ENCODE measurements around the gene LARGE1. TPM values are rescaled to one million over a fixed set of nuclear protein-coding genes. Genes with fewer than 3 reads are reported as not detected.

The LARGE1 gene
- total RNA-seq, 1 experiment from 2014 or later = 1.5 TPM

- ATAC-seq = no peak
- ChIA-PET RAD21 (ENCODE audit: low non-redundant PET in 1 of 2, low total read pairs in 2 of 2, uncharacterized antibody in 2 of 2, unreplicated experiment in 2 of 2) (no interaction called here), POLR2A (no interaction called here), CTCF (no interaction called here)
- Histone ChIP-seq H3K4me1 (ENCODE audit: control insufficient read depth in 1 of 2, insufficient read depth in 2 of 2, low read length in 2 of 2) (no peaks in the 10 kb centered on the region), H3K79me2 (ENCODE audit: insufficient read depth, low read length) (no peaks in the 10 kb centered on the region), H3K4me3 (replicated peaks in 1 of 2; ENCODE audit: low read depth in 1 of 2, low read length in 2 of 2) (no peak overlapping the region), H4K20me1 (ENCODE audit: insufficient read depth) (no peaks in the 10 kb centered on the region), H3K9ac (ENCODE audit: low read length) (no peak overlapping the region), H3K9me3 (ENCODE audit: control insufficient read depth in 1 of 2, insufficient read depth in 1 of 2, low read depth in 1 of 2, low read length in 2 of 2) (peaks cover 8 to 19% of the 10 kb centered on the region in 2 experiments; a peak in 2 of 4 replicates), H3K9me2 (ENCODE audit: insufficient read depth) (no peaks in the 10 kb centered on the region), H2AFZ (ENCODE audit: low read depth, low read length, poor library complexity, severe bottlenecking) (no peak overlapping the region), H3K27me3 (ENCODE audit: insufficient read depth, low read length) (no peaks in the 10 kb centered on the region), H3K36me3 (ENCODE audit: control insufficient read depth in 1 of 2, insufficient read depth in 2 of 2, low read length in 2 of 2) (no peaks in the 10 kb centered on the region), H3K27ac (ENCODE audit: low read depth, low read length) (no peak overlapping the region), H3K4me2 (ENCODE audit: low read length) (no peak overlapping the region)
- no peak for TF ChIP-seq EGR1 (IDR thresholded peaks at IDR 0.05; ENCODE audit: low read depth)
- no peak for TF ChIP-seq SP1 (IDR thresholded peaks at IDR 0.05; ENCODE audit: low read depth)
- TF ChIP-seq ATF3 (IDR thresholded peaks at IDR 0.05) = no peak
- intact Hi-C loops (cut with micrococcal nuclease) = no loop called here
- no peak for DNase-seq (ENCODE audit: low read depth, low spot score)
- no TSS peak for BruUV-seq (replicated peaks)
Observed at GRCh38 chr22:33504941-33505625, 415.2 kb downstream of the LARGE1 start.

- Histone ChIP-seq H2AFZ (ENCODE audit: low read depth, low read length, poor library complexity, severe bottlenecking) (no peak overlapping the region), H3K9me2 (ENCODE audit: insufficient read depth) (no peaks in the 10 kb centered on the region), H3K4me1 (ENCODE audit: control insufficient read depth in 1 of 2, insufficient read depth in 2 of 2, low read length in 2 of 2) (no peaks in the 10 kb centered on the region), H3K27me3 (ENCODE audit: insufficient read depth, low read length) (no peaks in the 10 kb centered on the region), H3K36me3 (ENCODE audit: control insufficient read depth in 1 of 2, insufficient read depth in 2 of 2, low read length in 2 of 2) (no peaks in the 10 kb centered on the region), H3K4me2 (ENCODE audit: low read length) (no peak overlapping the region), H4K20me1 (ENCODE audit: insufficient read depth) (no peaks in the 10 kb centered on the region), H3K9ac (ENCODE audit: low read length) (no peak overlapping the region), H3K4me3 (replicated peaks in 1 of 2; ENCODE audit: low read depth in 1 of 2, low read length in 2 of 2) (no peak overlapping the region), H3K9me3 (ENCODE audit: control insufficient read depth in 1 of 2, insufficient read depth in 1 of 2, low read depth in 1 of 2, low read length in 2 of 2) (peaks cover 10 to 19% of the 10 kb centered on the region in 2 experiments; a peak in 2 of 4 replicates), H3K27ac (ENCODE audit: low read depth, low read length) (no peak overlapping the region), H3K79me2 (ENCODE audit: insufficient read depth, low read length) (no peaks in the 10 kb centered on the region)
- ATAC-seq = no peak
- POLR2A ChIA-PET = no interaction called here
- no peak for DNase-seq (ENCODE audit: low read depth, low spot score)
- intact Hi-C loops (cut with micrococcal nuclease) = no loop called here
- TF ChIP-seq SIN3A (IDR thresholded peaks at IDR 0.05; ENCODE audit: low read depth) = no peak
- TF ChIP-seq RAD21 (IDR thresholded peaks at IDR 0.05; ENCODE audit: low read depth) = no peak
- TF ChIP-seq TCF7L2 (IDR thresholded peaks at IDR 0.05; ENCODE audit: borderline replicate concordance, extremely low read depth, insufficient read depth, insufficient read length) = no peak
- TF ChIP-seq CEBPB (IDR thresholded peaks at IDR 0.05; ENCODE audit: low read depth) = no peak
- TF ChIP-seq ZBTB33 (IDR thresholded peaks at IDR 0.05; ENCODE audit: extremely low read depth, insufficient replicate concordance, low read length) = no peak
- TF ChIP-seq SP1 (IDR thresholded peaks at IDR 0.05; ENCODE audit: low read depth) = no peak
- TF ChIP-seq ELF1 (IDR thresholded peaks at IDR 0.05; ENCODE audit: borderline replicate concordance, low read depth) = no peak
- TF ChIP-seq EZH2 (IDR thresholded peaks at IDR 0.05) = no peak
- no peak for TF ChIP-seq EGR1 (IDR thresholded peaks at IDR 0.05; ENCODE audit: low read depth)
- no peak for TF ChIP-seq CBX3 (IDR thresholded peaks at IDR 0.05; ENCODE audit: low read depth)
- TF ChIP-seq POLR2AphosphoS5 (IDR thresholded peaks at IDR 0.05; ENCODE audit: low read depth, low read length) = no peak
- TF ChIP-seq ATF3 (IDR thresholded peaks at IDR 0.05) = no peak
- TF ChIP-seq ZFX (IDR thresholded peaks at IDR 0.05) = no peak
- TF ChIP-seq YY1 (IDR thresholded peaks at IDR 0.05; ENCODE audit: extremely low read depth, insufficient replicate concordance, low read depth, low read length) = no peak
- no peak for TF ChIP-seq EZH2phosphoT487 (IDR thresholded peaks at IDR 0.05; ENCODE audit: borderline replicate concordance)
- no peak for TF ChIP-seq SRF (IDR thresholded peaks at IDR 0.05; ENCODE audit: low read depth)
- CTCF ChIA-PET = no interaction called here
- BruUV-seq (replicated peaks) = no TSS peak
- RAD21 ChIA-PET (ENCODE audit: low non-redundant PET in 1 of 2, low total read pairs in 2 of 2, uncharacterized antibody in 2 of 2, unreplicated experiment in 2 of 2) = no interaction called here
Observed at GRCh38 chr22:33496112-33496511, 424.2 kb downstream of the LARGE1 start.
